ENCODE data around the gene NCBP1.

Gene NCBP1

GRCh38 chr9:97658707-97659106 lies 25.1 kb downstream of the NCBP1 start:
- TF ChIP-seq POLR2AphosphoS5 (IDR thresholded peaks at IDR 0.05; ENCODE audit: low read depth) = no peak
- no peak for TF ChIP-seq CTCF (IDR thresholded peaks at IDR 0.05; ENCODE audit: insufficient read depth, low read length)
- TF ChIP-seq SPI1 (IDR thresholded peaks at IDR 0.05; ENCODE audit: borderline replicate concordance, low read depth) = no peak
- no peak for TF ChIP-seq GABPA (IDR thresholded peaks at IDR 0.05; ENCODE audit: low read depth)
- TF ChIP-seq, protein P1, sequence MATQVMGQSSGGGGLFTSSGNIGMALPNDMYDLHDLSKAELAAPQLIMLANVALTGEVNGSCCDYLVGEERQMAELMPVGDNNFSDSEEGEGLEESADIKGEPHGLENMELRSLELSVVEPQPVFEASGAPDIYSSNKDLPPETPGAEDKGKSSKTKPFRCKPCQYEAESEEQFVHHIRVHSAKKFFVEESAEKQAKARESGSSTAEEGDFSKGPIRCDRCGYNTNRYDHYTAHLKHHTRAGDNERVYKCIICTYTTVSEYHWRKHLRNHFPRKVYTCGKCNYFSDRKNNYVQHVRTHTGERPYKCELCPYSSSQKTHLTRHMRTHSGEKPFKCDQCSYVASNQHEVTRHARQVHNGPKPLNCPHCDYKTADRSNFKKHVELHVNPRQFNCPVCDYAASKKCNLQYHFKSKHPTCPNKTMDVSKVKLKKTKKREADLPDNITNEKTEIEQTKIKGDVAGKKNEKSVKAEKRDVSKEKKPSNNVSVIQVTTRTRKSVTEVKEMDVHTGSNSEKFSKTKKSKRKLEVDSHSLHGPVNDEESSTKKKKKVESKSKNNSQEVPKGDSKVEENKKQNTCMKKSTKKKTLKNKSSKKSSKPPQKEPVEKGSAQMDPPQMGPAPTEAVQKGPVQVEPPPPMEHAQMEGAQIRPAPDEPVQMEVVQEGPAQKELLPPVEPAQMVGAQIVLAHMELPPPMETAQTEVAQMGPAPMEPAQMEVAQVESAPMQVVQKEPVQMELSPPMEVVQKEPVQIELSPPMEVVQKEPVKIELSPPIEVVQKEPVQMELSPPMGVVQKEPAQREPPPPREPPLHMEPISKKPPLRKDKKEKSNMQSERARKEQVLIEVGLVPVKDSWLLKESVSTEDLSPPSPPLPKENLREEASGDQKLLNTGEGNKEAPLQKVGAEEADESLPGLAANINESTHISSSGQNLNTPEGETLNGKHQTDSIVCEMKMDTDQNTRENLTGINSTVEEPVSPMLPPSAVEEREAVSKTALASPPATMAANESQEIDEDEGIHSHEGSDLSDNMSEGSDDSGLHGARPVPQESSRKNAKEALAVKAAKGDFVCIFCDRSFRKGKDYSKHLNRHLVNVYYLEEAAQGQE (IDR thresholded peaks at IDR 0.05; ENCODE audit: insufficient replicate concordance, low read depth) = no peak
- DNase-seq (ENCODE audit: low read depth in 1 of 2, low spot score in 1 of 2) = no peak
- H3K27me3 ChIP-seq (ENCODE audit: insufficient read depth, poor library complexity, severe bottlenecking) = no peaks in the 10 kb centered on the region
- no peak overlapping the region for H3K27ac ChIP-seq (replicated peaks)
- no peak overlapping the region for H3K4me3 ChIP-seq (replicated peaks; ENCODE audit: insufficient read depth, low read length)

- H3K4me3 ChIP-seq (replicated peaks; ENCODE audit: insufficient read depth, low read length) = no peak overlapping the region
- DNase-seq (ENCODE audit: low read depth in 1 of 2, low spot score in 1 of 2) = no peak
- peak overlapping the region; percentile 31 for H3K27ac ChIP-seq (replicated peaks)
- TF ChIP-seq POLR2AphosphoS5 (IDR thresholded peaks at IDR 0.05; ENCODE audit: low read depth) (no peak), SPI1 (IDR thresholded peaks at IDR 0.05; ENCODE audit: borderline replicate concordance, low read depth) (peak; percentile 13; the same call in 1 of the 2 replicates)
- H3K27me3 ChIP-seq (ENCODE audit: insufficient read depth, poor library complexity, severe bottlenecking) = no peaks in the 10 kb centered on the region
These were observed 26.1 kb downstream of the NCBP1 start for GRCh38 chr9:97659771-97660170.

DNA sequence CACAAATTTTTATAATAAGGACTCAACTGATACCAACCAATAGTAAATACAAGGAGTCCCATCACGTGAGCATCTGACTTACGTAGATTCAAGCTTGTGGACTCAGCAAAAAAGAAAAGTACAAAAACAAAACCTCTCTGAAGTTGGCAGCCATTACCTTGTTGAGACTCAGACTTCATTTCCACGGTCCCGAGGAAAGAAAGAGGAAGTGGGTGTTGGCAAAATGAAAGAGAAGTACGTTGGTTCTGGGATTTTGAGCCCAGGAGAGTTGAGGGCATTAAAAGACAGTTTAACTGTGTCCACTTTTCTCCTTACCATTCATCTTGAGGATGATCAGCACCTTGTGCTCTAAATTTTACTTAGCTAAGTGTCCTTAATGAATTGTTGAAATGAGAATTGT lies 26.7 kb downstream of the NCBP1 start:
- Histone ChIP-seq H3K27ac (replicated peaks) (peak overlapping the region; percentile 31), H3K27me3 (ENCODE audit: insufficient read depth, poor library complexity, severe bottlenecking) (no peaks in the 10 kb centered on the region), H3K4me3 (replicated peaks; ENCODE audit: insufficient read depth, low read length) (no peak overlapping the region)
- TF ChIP-seq CTCF (IDR thresholded peaks at IDR 0.05; ENCODE audit: insufficient read depth, low read length) = no peak
- TF ChIP-seq SPI1 (IDR thresholded peaks at IDR 0.05; ENCODE audit: borderline replicate concordance, low read depth) = peak; percentile 98
- DNase-seq (ENCODE audit: low read depth in 1 of 2, low spot score in 1 of 2) = peak in 1 of 2 experiments; percentile 51

DNA sequence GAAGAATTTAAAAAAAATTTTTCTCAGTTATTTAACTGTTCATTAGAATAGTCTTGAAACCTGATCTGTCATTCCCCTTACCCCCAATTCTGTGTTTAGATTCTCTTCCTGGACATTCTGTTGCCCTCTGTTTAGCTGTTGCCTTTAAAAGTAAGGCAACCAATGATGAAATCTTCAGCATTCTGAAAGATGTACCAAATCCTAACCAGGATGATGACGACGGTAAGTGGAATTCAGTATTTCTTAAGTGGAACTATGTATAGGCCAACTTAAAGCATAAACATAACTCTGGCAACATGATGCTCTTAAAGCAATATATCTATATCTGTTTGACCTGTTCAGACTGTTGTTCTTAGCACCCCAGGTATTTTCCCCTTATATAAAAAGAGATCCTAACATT lies 27.2 kb downstream of the NCBP1 start:
- DNase-seq (ENCODE audit: low read depth in 1 of 2, low spot score in 1 of 2) = no peak
- Histone ChIP-seq H3K4me3 (replicated peaks; ENCODE audit: insufficient read depth, low read length) (no peak overlapping the region), H3K27ac (replicated peaks) (no peak overlapping the region), H3K27me3 (ENCODE audit: insufficient read depth, poor library complexity, severe bottlenecking) (no peaks in the 10 kb centered on the region)
- no peak for TF ChIP-seq CTCF (IDR thresholded peaks at IDR 0.05; ENCODE audit: insufficient read depth, low read length)
- TF ChIP-seq GABPA (IDR thresholded peaks at IDR 0.05; ENCODE audit: low read depth) = no peak

- no peak for DNase-seq (ENCODE audit: low read depth in 1 of 2, low spot score in 1 of 2)
- H3K27me3 ChIP-seq (ENCODE audit: insufficient read depth, poor library complexity, severe bottlenecking) = no peaks in the 10 kb centered on the region
- no peak overlapping the region for H3K4me3 ChIP-seq (replicated peaks; ENCODE audit: insufficient read depth, low read length)
- TF ChIP-seq SPI1 (IDR thresholded peaks at IDR 0.05; ENCODE audit: borderline replicate concordance, low read depth) (no peak), POLR2AphosphoS5 (IDR thresholded peaks at IDR 0.05; ENCODE audit: low read depth) (no peak), GABPA (IDR thresholded peaks at IDR 0.05; ENCODE audit: low read depth) (no peak), CTCF (IDR thresholded peaks at IDR 0.05; ENCODE audit: insufficient read depth, low read length) (no peak)
- TF ChIP-seq, protein P1 (IDR thresholded peaks at IDR 0.05; ENCODE audit: insufficient replicate concordance, low read depth) = no peak
- no peak overlapping the region for H3K27ac ChIP-seq (replicated peaks)
These were observed 32.1 kb downstream of the NCBP1 start for GRCh38 chr9:97665742-97666141.
